HK-2 (cell line): ENCODE results near the gene RPS23.
"Not testable (repeated sequence)": the region's sequence is repeated elsewhere in the genome, so short reads cannot be mapped to it uniquely, and the experiment has no call there.

Experiments
- DNase-seq: peaks from one replicate; pipeline ENCODE4 v3.0.0-alpha.2; 2018; ENCODE audit not compliant: unreplicated experiment

Gene RPS23

GRCh38 chr5:82290005-82290404 is 11.9 kb upstream of the RPS23 start:
- DNase-seq = no peak

DNA sequence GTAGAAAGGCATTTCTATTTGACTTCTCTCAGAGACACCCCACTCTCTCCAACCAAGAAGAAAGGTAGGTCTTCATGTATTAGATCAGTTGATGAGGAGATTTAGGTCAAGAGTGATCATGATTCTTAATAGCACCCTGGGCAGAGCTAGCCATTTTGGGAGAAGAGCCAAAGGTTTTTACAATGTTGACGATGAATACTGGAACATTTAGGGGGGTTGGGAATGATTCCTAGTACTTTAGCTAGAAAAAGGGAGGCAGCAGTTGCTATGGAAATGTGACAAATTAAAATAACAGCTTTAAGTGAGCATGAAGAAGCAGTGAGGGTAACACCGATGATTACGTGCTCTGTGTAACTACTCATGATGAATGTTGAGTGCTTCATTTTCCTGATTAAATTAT is 9.5 kb upstream of the RPS23 start:
- DNase-seq = no peak

DNA sequence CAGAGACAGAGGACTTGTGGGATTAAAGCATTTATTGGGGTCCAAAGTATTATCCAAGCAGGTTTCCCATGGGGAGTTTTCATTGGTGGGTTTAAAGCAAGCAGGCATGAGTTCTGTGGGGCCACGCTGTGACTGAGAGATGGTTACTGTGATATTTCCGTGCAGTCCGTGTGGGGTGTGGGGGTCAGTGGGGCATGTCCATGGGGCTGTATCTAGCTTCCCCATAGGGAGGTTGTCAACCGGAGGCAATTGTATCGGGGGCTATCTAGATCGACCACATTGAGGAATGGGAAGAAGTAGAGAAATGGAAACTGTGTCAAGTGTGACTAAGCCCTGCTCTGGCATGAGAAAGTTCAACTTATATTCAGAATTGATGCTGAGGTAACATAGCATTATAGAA is 7.1 kb upstream of the RPS23 start:
- DNase-seq = no peak

DNA sequence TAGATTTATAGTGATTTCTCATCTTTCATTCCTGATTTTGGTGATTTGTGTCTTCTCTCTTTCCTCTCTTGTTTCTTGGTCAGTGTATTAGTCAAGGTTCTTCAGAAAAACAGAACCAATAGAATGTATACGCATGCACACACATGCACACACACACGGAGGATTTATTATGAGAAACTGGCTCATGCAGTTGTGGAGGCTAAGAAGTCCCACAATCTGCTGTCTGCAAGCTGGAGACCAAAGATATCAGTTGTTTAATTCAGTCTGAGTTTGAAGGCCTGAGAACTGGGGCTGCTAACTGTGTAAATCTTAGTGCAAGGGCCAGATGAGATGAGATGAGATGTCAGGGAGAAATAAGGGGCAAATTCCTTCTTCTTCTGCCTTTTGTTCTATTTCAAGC is 5.7 kb upstream of the RPS23 start:
- DNase-seq = no peak

GRCh38 chr5:82278711-82279370 is 687 bp upstream of the RPS23 start:
- DNase-seq = no peak

DNA sequence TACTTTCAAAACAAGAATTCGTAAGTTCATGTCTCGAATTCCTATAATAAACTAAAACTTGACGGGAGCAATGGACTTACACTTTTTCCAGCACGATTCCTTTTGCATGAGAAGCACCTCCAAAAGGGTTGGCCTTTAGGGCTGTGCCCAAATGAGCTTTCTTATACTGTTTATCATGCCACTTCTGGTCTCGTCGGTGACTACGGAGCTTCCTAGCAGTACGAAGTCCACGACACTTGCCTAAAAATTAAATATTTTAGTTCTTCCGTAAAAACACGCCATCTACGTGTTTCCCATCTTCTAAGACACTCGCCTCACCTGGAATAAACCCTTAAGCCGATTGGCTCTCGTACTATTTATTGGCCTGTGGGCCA is 554 bp downstream of the RPS23 start:
- no peak for DNase-seq

DNA sequence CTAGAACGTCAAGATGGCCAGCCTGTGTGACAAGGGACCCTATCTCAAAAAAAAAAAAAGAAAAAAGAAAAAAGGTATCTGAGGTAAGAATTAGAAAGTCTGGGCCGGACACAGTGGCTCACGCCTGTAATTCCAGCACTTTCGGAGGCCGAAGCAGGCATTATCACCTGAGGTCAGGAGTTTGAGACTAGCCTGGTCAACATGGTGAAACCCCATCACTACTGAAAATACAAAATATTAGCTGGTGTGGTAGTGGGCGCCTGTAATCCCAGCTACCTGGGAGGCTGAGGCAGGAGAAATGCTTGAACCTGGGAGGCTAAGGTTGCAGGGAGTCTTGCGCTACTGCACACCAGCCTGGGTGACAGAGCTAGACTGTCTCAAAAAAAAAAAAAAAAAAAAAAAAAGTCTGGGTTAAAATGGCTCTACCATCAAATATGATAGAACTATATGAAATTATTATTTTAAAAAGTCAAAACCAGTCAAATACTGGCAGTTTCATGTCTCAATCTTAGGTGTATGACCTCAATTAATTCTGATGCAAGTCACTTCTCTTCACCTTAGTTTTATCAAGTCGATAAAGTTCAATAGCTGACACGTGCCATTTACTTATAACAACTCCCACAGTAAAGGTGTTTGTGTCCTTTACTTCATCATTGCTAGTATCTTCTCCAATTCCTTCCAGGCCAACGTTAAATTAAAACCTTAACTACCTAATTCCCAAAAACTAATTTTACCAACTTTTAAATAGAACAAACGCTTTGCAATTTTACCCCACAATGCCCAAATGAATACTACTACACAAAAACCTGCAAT is 1.1 kb downstream of the RPS23 start:
- DNase-seq = no peak

GRCh38 chr5:82275216-82275664 is 2.9 kb downstream of the RPS23 start:
- DNase-seq = no peak

- peak; percentile 28 for DNase-seq
These were observed 3.6 kb downstream of the RPS23 start for GRCh38 chr5:82274343-82275211.

- DNase-seq = not testable (repeated sequence)
These were observed 4.7 kb downstream of the RPS23 start for GRCh38 chr5:82273426-82273825.

DNA sequence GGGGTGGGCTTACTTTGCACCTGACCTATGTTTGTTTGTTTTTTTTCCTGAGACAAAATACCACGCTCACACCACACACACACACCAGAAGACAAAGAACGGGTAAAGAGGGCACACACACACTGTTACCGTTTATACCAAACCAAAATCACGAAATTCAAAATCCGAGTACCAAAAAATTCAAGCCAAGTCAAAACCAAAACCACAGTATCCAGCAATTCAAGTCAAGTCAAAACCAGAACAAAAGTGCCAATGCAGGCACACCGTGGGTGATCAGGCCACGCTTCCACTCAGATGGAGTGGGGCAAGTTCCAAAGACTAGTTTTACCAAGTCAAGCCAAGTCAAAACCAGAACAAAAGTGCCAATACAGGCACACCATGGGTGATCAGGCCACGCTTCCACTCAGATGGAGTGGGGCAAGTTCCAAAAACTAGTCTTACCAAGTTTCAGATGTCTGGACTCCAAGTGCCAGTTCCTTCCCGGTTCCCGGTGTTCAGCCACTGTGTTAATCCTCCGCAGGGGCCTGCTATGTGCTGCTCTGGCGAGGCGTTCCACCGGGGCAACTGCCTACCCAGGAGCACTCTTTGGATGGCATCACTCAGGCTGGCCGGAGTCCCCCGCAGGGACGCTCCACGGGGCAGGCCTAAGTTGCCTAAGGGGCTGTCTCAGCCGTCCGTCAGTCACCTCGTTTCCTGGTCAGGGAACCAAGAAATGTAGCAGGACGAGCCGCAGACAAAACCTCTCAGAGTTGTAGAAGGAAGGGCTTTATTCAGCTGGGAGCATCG is 5.4 kb downstream of the RPS23 start:
- DNase-seq = not testable (repeated sequence)

GRCh38 chr5:82269363-82269762 is 8.8 kb downstream of the RPS23 start:
- DNase-seq = not testable (repeated sequence)

GRCh38 chr5:82267297-82267933 is 10.7 kb downstream of the RPS23 start:
- DNase-seq = not testable (repeated sequence)

- DNase-seq = no peak
These were observed 13.1 kb downstream of the RPS23 start for GRCh38 chr5:82265047-82265446.

GRCh38 chr5:82259172-82259800 is 18.9 kb downstream of the RPS23 start:
- no peak for DNase-seq

GRCh38 chr5:82257729-82258128 is 20.4 kb downstream of the RPS23 start:
- no peak for DNase-seq

DNA sequence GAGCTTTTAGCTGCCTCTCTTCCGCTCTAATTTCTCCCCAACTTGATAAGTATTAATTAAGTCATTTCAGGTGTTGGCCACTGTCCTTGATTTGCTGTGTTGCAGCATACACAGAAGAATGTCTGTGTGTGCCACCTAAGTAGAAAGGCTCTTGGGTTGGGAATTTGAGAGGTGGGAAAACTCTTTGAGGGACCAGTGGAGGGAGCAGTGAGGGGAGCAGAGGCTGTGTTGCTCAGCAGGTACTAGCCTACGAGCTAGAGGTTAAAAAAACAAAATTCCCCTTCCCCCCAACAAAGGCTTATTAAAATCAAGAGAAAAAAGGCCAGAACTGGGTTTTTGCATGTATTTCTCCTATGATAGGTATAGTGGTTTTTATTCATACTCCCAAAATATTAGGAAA is 20.9 kb downstream of the RPS23 start:
- no peak for DNase-seq

DNA sequence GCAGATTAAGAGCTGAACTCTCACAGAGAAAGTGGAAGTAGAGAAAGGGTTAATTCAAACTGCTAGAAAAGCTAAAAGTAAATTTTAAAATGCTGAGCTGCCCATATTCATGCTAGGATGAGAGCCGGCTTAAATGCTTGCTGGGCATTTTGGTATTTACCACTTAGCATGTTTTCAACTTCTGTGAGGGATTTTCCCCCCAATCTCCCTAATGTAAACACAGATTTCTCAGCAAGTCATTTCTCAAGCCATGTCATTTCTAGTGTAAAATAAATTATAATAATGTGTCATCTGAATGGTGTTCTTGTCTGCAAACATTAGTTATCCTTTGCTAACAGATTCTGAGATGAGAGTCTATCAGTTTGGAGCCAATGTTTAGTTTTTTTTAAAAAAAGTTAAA is 22.3 kb downstream of the RPS23 start:
- DNase-seq = no peak

DNA sequence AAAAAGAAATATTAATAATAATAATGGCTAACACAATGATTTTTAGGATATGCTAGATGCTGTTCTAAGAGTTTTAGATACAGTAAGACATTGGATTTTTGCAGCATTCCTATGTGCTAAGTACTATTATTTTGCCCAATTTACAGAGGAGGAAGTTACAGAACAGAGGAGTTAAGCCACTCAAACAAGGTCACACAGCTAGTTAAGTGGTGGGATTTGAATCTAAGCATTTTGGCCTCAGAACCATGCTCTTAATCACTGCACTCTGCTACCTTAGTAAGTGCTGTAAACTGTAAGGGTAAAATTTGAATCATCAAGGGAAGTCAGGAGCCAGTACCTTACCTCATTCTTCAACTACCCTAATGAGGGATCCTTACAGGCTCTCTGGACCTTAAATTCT is 25.4 kb downstream of the RPS23 start:
- no peak for DNase-seq

- no peak for DNase-seq
These were observed 31.1 kb downstream of the RPS23 start for GRCh38 chr5:82246960-82247574.
